Transverse colon (tissue), 3 donors: Measurements from ENCODE around the gene NAALAD2.

Experiments used
- CTCF ChIP-seq, 5 experiments: fragments of 200-600 bp in 3 of 5; fragments of 450-650 bp in 2 of 5; sonication (generic) in 3 of 5; IDR thresholded peaks; 1 replicate in 2 of 5; 2 replicates in 3 of 5; pipeline ENCODE4 v1.5.1; 2016 to 2017; ENCODE audit warnings: antibody characterized with exemption in 5 of 5, inconsistent platforms in 3 of 5, mild to moderate bottlenecking in 2 of 5, moderate library complexity in 1 of 5
- POLR2A ChIP-seq: fragments of 450-650 bp; IDR thresholded peaks from one replicate; pipeline ENCODE4 v1.6.1; 2016; ENCODE audit warnings: antibody characterized with exemption, mild to moderate bottlenecking, moderate library complexity

- TF ChIP-seq CTCF (IDR thresholded peaks at IDR 0.05) (no peak), POLR2A (no peak)
Observed at GRCh38 chr11:90189011-90189410, 54.5 kb downstream of the NAALAD2 start.
